ENCODE results near the gene MAD1L1.

Gene MAD1L1

GRCh38 chr7:1779445-1779844 lies 453.3 kb downstream of the MAD1L1 start:
- no peak for DNase-seq (ENCODE audit: low read depth)

GRCh38 chr7:1777122-1777521 lies 455.6 kb downstream of the MAD1L1 start:
- no peak for DNase-seq (ENCODE audit: low read depth)

- DNase-seq (ENCODE audit: low read depth): no peak
These were observed 457.4 kb downstream of the MAD1L1 start for GRCh38 chr7:1775389-1775788.

GRCh38 chr7:1770331-1770730 lies 462.4 kb downstream of the MAD1L1 start:
- no peak for DNase-seq (ENCODE audit: low read depth)

GRCh38 chr7:1769286-1770200 lies 463.2 kb downstream of the MAD1L1 start:
- DNase-seq (ENCODE audit: low read depth): no peak

- DNase-seq (ENCODE audit: low read depth): no peak
These were observed 463.9 kb downstream of the MAD1L1 start for GRCh38 chr7:1768832-1769231.

- DNase-seq (ENCODE audit: low read depth): no peak
These were observed 465.2 kb downstream of the MAD1L1 start for GRCh38 chr7:1767524-1767923.
